ENCODE data around the gene ITPR1.
"Not testable (repeated sequence)": the region's sequence is repeated elsewhere in the genome, so short reads cannot be mapped to it uniquely, and the experiment has no call there.

The ITPR1 gene

GRCh38 chr3:4493014-4493940 lies at the start of gene ITPR1:
TSS of gene ITPR1 (plus strand) at chr3:4493348. CDS start at chr3:4516492, 23,144 bp downstream.
- DNase-seq: peak; percentile 99

GRCh38 chr3:4447295-4447999 lies 45.7 kb upstream of the ITPR1 start:
- no peak for DNase-seq

GRCh38 chr3:4448187-4448586 lies 45.0 kb upstream of the ITPR1 start:
- DNase-seq: no peak

GRCh38 chr3:4449043-4449805 lies 43.9 kb upstream of the ITPR1 start:
- no peak for DNase-seq

GRCh38 chr3:4454142-4454541 lies 39.0 kb upstream of the ITPR1 start:
- DNase-seq: no peak

- not testable (repeated sequence) for DNase-seq
Observed at GRCh38 chr3:4456780-4457179, 36.4 kb upstream of the ITPR1 start.

GRCh38 chr3:4458961-4459360 lies 34.2 kb upstream of the ITPR1 start:
- DNase-seq: no peak

- no peak for DNase-seq
Observed at GRCh38 chr3:4460334-4460733, 32.8 kb upstream of the ITPR1 start.

GRCh38 chr3:4461468-4462090 lies 31.6 kb upstream of the ITPR1 start:
- DNase-seq: no peak

GRCh38 chr3:4462369-4463040 lies 30.6 kb upstream of the ITPR1 start:
- no peak for DNase-seq

GRCh38 chr3:4464576-4464975 lies 28.6 kb upstream of the ITPR1 start:
- DNase-seq: no peak

- peak; percentile 92 for DNase-seq
Observed at GRCh38 chr3:4466741-4467521, 26.2 kb upstream of the ITPR1 start, which contains the start of gene SUMF1. TSS of gene SUMF1 (minus strand) at chr3:4467269. CDS start at chr3:4467245, 24 bp downstream.

- DNase-seq: no peak
Observed at GRCh38 chr3:4467522-4467867, 25.7 kb upstream of the ITPR1 start.

- DNase-seq: no peak
Observed at GRCh38 chr3:4471907-4472306, 21.2 kb upstream of the ITPR1 start.

- no peak for DNase-seq
Observed at GRCh38 chr3:4472312-4472711, 20.8 kb upstream of the ITPR1 start.

GRCh38 chr3:4472766-4473165 lies 20.4 kb upstream of the ITPR1 start:
- no peak for DNase-seq

- DNase-seq: no peak
Observed at GRCh38 chr3:4474683-4475490, 18.3 kb upstream of the ITPR1 start.

- DNase-seq: no peak
Observed at GRCh38 chr3:4475804-4476203, 17.3 kb upstream of the ITPR1 start.

- DNase-seq: no peak
Observed at GRCh38 chr3:4476496-4476895, 16.7 kb upstream of the ITPR1 start.

GRCh38 chr3:4478261-4478660 lies 14.9 kb upstream of the ITPR1 start:
- no peak for DNase-seq

- DNase-seq: no peak
Observed at GRCh38 chr3:4491855-4492207, 1.3 kb upstream of the ITPR1 start.

Data from activated effector memory CD4-positive, alpha-beta T cell treated with anti-CD3 and anti-CD28 coated beads, Interleukin-2, amount 50 U/mL, for 16 hours (primary cell).